Uterus (tissue), 4 donors: ENCODE results near the gene ZSWIM5. TPM values are rescaled to one million over a fixed set of nuclear protein-coding genes. Genes with fewer than 3 reads are reported as not detected.
"Not testable (repeated sequence)": the region's sequence is repeated elsewhere in the genome, so short reads cannot be mapped to it uniquely, and the experiment has no call there.

Experiments
- DNase-seq, 2 donors: peaks; one replicate each; pipeline ENCODE4 v3.0.0-alpha.2; 2019 to 2020
- H3K27ac ChIP-seq, 2 donors: fragments of 200-600 bp; sonication (generic); 1 replicate in 1 of 2; 2 replicates in 1 of 2; pipeline ENCODE4 v1.5.1; 2016 to 2018
- H3K27me3 ChIP-seq, 2 donors: fragments of 200-600 bp; sonication (generic); one replicate each; pipeline ENCODE4 v1.5.1; 2018 to 2019; ENCODE audit warnings: control low read depth in 1 of 2
- H3K36me3 ChIP-seq, 2 donors: fragments of 200-600 bp; sonication (generic); one replicate each; pipeline ENCODE4 v1.5.1; 2019; ENCODE audit warnings: control low read depth in 1 of 2
- H3K4me1 ChIP-seq, 2 donors: fragments of 200-600 bp; sonication (generic); one replicate each; pipeline ENCODE4 v1.5.1; 2018 to 2019; ENCODE audit warnings: control low read depth in 1 of 2
- H3K4me3 ChIP-seq, 2 donors: fragments of 200-600 bp; sonication (generic); 1 replicate in 1 of 2; 2 replicates in 1 of 2; pipeline ENCODE4 v1.5.1; 2018 to 2019; ENCODE audit warnings: mild to moderate bottlenecking in 1 of 2
- H3K9me3 ChIP-seq, 2 donors: fragments of 200-600 bp; sonication (generic); one replicate each; pipeline ENCODE4 v1.5.1; 2019; ENCODE audit warnings: control low read depth in 1 of 2
- CTCF ChIP-seq, 4 experiments: fragments of 200-600 bp in 2 of 4; fragments of 450-650 bp in 2 of 4; sonication (generic) in 2 of 4; IDR thresholded peaks; one replicate each; pipeline ENCODE4 v1.5.1; 2016 to 2019; ENCODE audit warnings: antibody characterized with exemption in 4 of 4, mild to moderate bottlenecking in 2 of 4, moderate library complexity in 1 of 4
- POLR2A ChIP-seq, 2 donors: fragments of 450-650 bp; IDR thresholded peaks; one replicate each; pipeline ENCODE4 v1.6.1; 2016; ENCODE audit warnings: antibody characterized with exemption in 2 of 2, mild to moderate bottlenecking in 1 of 2, moderate library complexity in 1 of 2
- intact Hi-C: fragments of 100-400 bp; cut with DNase I; formaldehyde crosslinking; loops from one replicate; pipeline ENCODE4 v1.15.1; 2023; ENCODE audit warnings: low total_unique reads
- total RNA-seq, 4 donors: library from RNA; depleted of rRNA in 3 of 4; stranded (reverse); fragments of >200 nt in 3 of 4; gene quantifications; one replicate each; pipeline versions ENCODE4 v1.1.0 to v1.2.4, GENCODE V29; 2014 to 2023
- donor health status: DM: yes; HTN: yes; CAD: no.

The ZSWIM5 gene
- total RNA-seq, 4 donors from 2014 or later: 1.5 to 6.6 (median 3.6) TPM

- Histone ChIP-seq H3K4me1 (no peaks in the 10 kb centered on the region), H3K27ac (no peak overlapping the region), H3K4me3 (no peak overlapping the region), H3K27me3 (no peaks in the 10 kb centered on the region), H3K36me3 (no peaks in the 10 kb centered on the region), H3K9me3 (peaks cover 0 to 3% of the 10 kb centered on the region in 2 donors)
- TF ChIP-seq POLR2A (IDR thresholded peaks at IDR 0.05) (no peak), CTCF (IDR thresholded peaks at IDR 0.05) (no peak)
- no peak for DNase-seq
- intact Hi-C loops: no loop called here
Observed at GRCh38 chr1:45071567-45071966, 134.8 kb downstream of the ZSWIM5 start.

- Histone ChIP-seq H3K9me3 (no peaks in the 10 kb centered on the region), H3K27ac (no peak overlapping the region), H3K4me1 (no peaks in the 10 kb centered on the region), H3K36me3 (no peaks in the 10 kb centered on the region), H3K4me3 (no peak overlapping the region), H3K27me3 (no peaks in the 10 kb centered on the region)
- intact Hi-C loops: no loop called here
- TF ChIP-seq POLR2A (IDR thresholded peaks at IDR 0.05) (no peak), CTCF (IDR thresholded peaks at IDR 0.05) (no peak)
- no peak for DNase-seq
Observed at GRCh38 chr1:45067806-45068205, 138.6 kb downstream of the ZSWIM5 start.

- H3K4me3 ChIP-seq: no peak overlapping the region
- no peak for DNase-seq
- no peaks in the 10 kb centered on the region for H3K36me3 ChIP-seq
- intact Hi-C loops: no loop called here
- H3K27ac ChIP-seq: no peak overlapping the region
- no peaks in the 10 kb centered on the region for H3K4me1 ChIP-seq
- no peaks in the 10 kb centered on the region for H3K9me3 ChIP-seq
- TF ChIP-seq POLR2A (IDR thresholded peaks at IDR 0.05): no peak
- no peak for TF ChIP-seq CTCF (IDR thresholded peaks at IDR 0.05)
- no peaks in the 10 kb centered on the region for H3K27me3 ChIP-seq
Observed at GRCh38 chr1:45065083-45065482, 141.3 kb downstream of the ZSWIM5 start.

GRCh38 chr1:45062463-45062862 lies 143.9 kb downstream of the ZSWIM5 start:
- intact Hi-C loops: not testable (repeated sequence)

GRCh38 chr1:45059829-45060228 lies 146.6 kb downstream of the ZSWIM5 start:
- Histone ChIP-seq H3K9me3 (no peaks in the 10 kb centered on the region), H3K4me1 (no peaks in the 10 kb centered on the region), H3K27me3 (no peaks in the 10 kb centered on the region), H3K4me3 (no peak overlapping the region), H3K36me3 (no peaks in the 10 kb centered on the region), H3K27ac (no peak overlapping the region)
- TF ChIP-seq CTCF (IDR thresholded peaks at IDR 0.05) (no peak), POLR2A (IDR thresholded peaks at IDR 0.05) (no peak)
- intact Hi-C loops: no loop called here
- no peak for DNase-seq

More at GRCh38 chr1:45062463-45062862, 143.9 kb downstream of the ZSWIM5 start:
- not testable (repeated sequence) for H3K4me1 ChIP-seq, H3K9me3 ChIP-seq, H3K36me3 ChIP-seq, H3K4me3 ChIP-seq, H3K27ac ChIP-seq, H3K27me3 ChIP-seq, DNase-seq

GRCh38 chr1:45057542-45057941 lies 148.9 kb downstream of the ZSWIM5 start:
- no peak for DNase-seq
- Histone ChIP-seq H3K4me1 (no peaks in the 10 kb centered on the region), H3K36me3 (no peaks in the 10 kb centered on the region), H3K27me3 (no peaks in the 10 kb centered on the region), H3K27ac (no peak overlapping the region), H3K9me3 (no peaks in the 10 kb centered on the region), H3K4me3 (no peak overlapping the region)
- intact Hi-C loops: no loop called here
- TF ChIP-seq CTCF (IDR thresholded peaks at IDR 0.05): no peak
- no peak for TF ChIP-seq POLR2A (IDR thresholded peaks at IDR 0.05)
